GM12878 (cell line): ENCODE data around the gene DHRS12. TPM values are rescaled to one million over a fixed set of nuclear protein-coding genes. Genes with fewer than 3 reads are reported as not detected.

Source experiments
- ATAC-seq: fragments of 200-7000 bp; cut with Tn5 transposase; 3 replicates; pipeline ENCODE4 v1.9.1; 2020; ENCODE audit warnings: mild to moderate bottlenecking, moderate library complexity
- BruUV-seq: library from RNA; stranded (reverse); fragments of 400-500 nt; replicated peaks from 2 replicates; lab custom pipeline; 2021; lab: Mats Ljungman, UMichigan
- CTCF ChIA-PET: fragments of 300-600 bp; sonication (Branson Sonifier 250); formaldehyde crosslinking; extraction: SDS; loops from one replicate; lab custom pipeline; 2021; ENCODE audit warnings: inconsistent platforms; lab: Yijun Ruan, JAX
- POLR2A ChIA-PET: fragments of 350-600 bp; formaldehyde crosslinking; extraction: SDS; loops from one replicate; lab custom pipeline; 2021; ENCODE audit warnings: inconsistent platforms; lab: Charles Lee
- RAD21 ChIA-PET: fragments of 300-600 bp; sonication (Branson Sonifier 250); formaldehyde crosslinking; loops from one replicate; lab custom pipeline; 2023; ENCODE audit warnings: antibody characterized with exemption; ENCODE audit not compliant: unreplicated experiment; lab: Charles Lee
- SMC1A ChIA-PET: fragments of 300-600 bp; sonication (Branson Sonifier 250); formaldehyde crosslinking; loops from one replicate; lab custom pipeline; 2023; ENCODE audit not compliant: unreplicated experiment, uncharacterized antibody; lab: Charles Lee
- DNase-seq: peaks from one replicate; pipeline ENCODE4 v3.0.0-alpha.2; 2011; ENCODE audit warnings: low read depth, low spot score
- FAIRE-seq: peaks from 3 replicates; lab custom pipeline; 2011; peaks lifted over from hg19 to GRCh38; lab: Jason Lieb, UNC
- H2AFZ ChIP-seq: 2 replicates; pipeline ENCODE4 v1.6.0; 2011; ENCODE audit warnings: low read depth, low read length, control low read depth; ENCODE audit not compliant: control insufficient read depth
- H3K27ac ChIP-seq: 2 replicates; pipeline ENCODE4 v1.5.1; 2011; ENCODE audit warnings: control low read depth; ENCODE audit not compliant: control insufficient read depth, insufficient read depth
- H3K27me3 ChIP-seq, 2 experiments: replicated peaks in 1 of 2; 2 replicates each; pipeline versions ENCODE4 v1.6.0 to v1.6.1; 2011; ENCODE audit warnings: low read length in 1 of 2; ENCODE audit not compliant: control insufficient read depth in 2 of 2, insufficient read depth in 2 of 2
- H3K36me3 ChIP-seq, 2 experiments: 2 replicates each; pipeline ENCODE4 v1.5.1; 2011; ENCODE audit warnings: low read length in 1 of 2; ENCODE audit not compliant: control insufficient read depth in 2 of 2, insufficient read depth in 2 of 2
- H3K4me1 ChIP-seq: 2 replicates; pipeline ENCODE4 v1.6.1; 2011; ENCODE audit warnings: mild to moderate bottlenecking, low read length, moderate library complexity, mixed read lengths; ENCODE audit not compliant: control insufficient read depth, insufficient read depth
- H3K4me2 ChIP-seq: 2 replicates; pipeline ENCODE4 v1.6.0; 2011; ENCODE audit warnings: control low read depth; ENCODE audit not compliant: control insufficient read depth, insufficient read depth
- H3K4me3 ChIP-seq: fragments of 200-600 bp; sonication (generic); 2 replicates; pipeline ENCODE4 v1.5.1; 2016
- H3K79me2 ChIP-seq: 2 replicates; pipeline ENCODE4 v1.6.0; 2011; ENCODE audit warnings: low read length; ENCODE audit not compliant: control insufficient read depth, insufficient read depth
- H3K9ac ChIP-seq: 2 replicates; pipeline ENCODE4 v1.8.0; 2011; ENCODE audit warnings: low read length, control low read depth, mixed read lengths; ENCODE audit not compliant: control insufficient read depth, insufficient read depth
- H3K9me3 ChIP-seq: replicated peaks from 3 replicates; pipeline ENCODE4 v1.5.1; 2011; ENCODE audit warnings: mild to moderate bottlenecking, low read length; ENCODE audit not compliant: control insufficient read depth, insufficient read depth
- H4K20me1 ChIP-seq: 2 replicates; pipeline ENCODE4 v1.6.0; 2011; ENCODE audit not compliant: control insufficient read depth, insufficient read depth
- NFYB ChIP-seq: IDR thresholded peaks from 2 replicates; pipeline ENCODE4 v1.6.1; 2011; ENCODE audit warnings: low read depth, mild to moderate bottlenecking, low read length, improper control_type of control experiment, moderate library complexity; ENCODE audit not compliant: insufficient read depth
- RCOR1 ChIP-seq: conservative IDR thresholded peaks from 2 replicates; pipeline ENCODE4 v1.6.1; 2012; ENCODE audit warnings: low read depth, low read length, improper control_type of control experiment
- ZNF274 ChIP-seq: IDR thresholded peaks from one replicate; pipeline ENCODE4 v1.8.0; 2011; ENCODE audit not compliant: insufficient read length, insufficient read depth
- WGBS: methylation state at CpG from one replicate; pipeline ENCODE4 v1.1.6; 2016; ENCODE audit warnings: low lambda C conversion rate; ENCODE audit not compliant: insufficient replicate concordance, insufficient coverage; ENCODE audit errors: missing lambda C conversion rate; 5-methylcytosine and 5-hydroxymethylcytosine counted together
- in situ Hi-C: fragments of 300-500 bp; cut with MboI; formaldehyde crosslinking; loops from 9 replicates; pipeline ENCODE4 v1.14.3; 2018; ENCODE audit warnings: mixed read lengths
- intact Hi-C: fragments of 100-400 bp; cut with micrococcal nuclease; formaldehyde crosslinking; loops from one replicate; pipeline ENCODE4 v1.14.2; 2022; ENCODE audit not compliant: unreplicated experiment
- polyA plus RNA-seq, 11 experiments: library from polyadenylated mRNA; depleted of rRNA in 4 of 11; unstranded in 6 of 11; stranded (reverse) in 5 of 11; fragments of >200 nt; fragmentation: Nextera tagmentation in 4 of 11; fragmentation: Illumina TruSeq in 1 of 11; extraction: Ambion mirVana in 4 of 11; extraction: Trizol in 1 of 11; gene quantifications; 1 replicate in 1 of 11; 2 replicates in 10 of 11; pipeline versions ENCODE4 v1.2.1 to v1.2.3, GENCODE V29; 2011 to 2016; ENCODE audit warnings: inconsistent platforms in 2 of 11, missing spikeins in 2 of 11, low read depth in 1 of 11
- total RNA-seq, 4 experiments: library from RNA; depleted of rRNA in 3 of 4; stranded (reverse); fragments of >200 nt in 3 of 4; fragmentation: Illumina TruSeq in 1 of 4; extraction: Trizol in 1 of 4; gene quantifications; 2 replicates each; pipeline versions ENCODE4 v1.2.1 to v1.2.3, GENCODE V29; 2013 to 2021
- TF ChIP-seq, protein P1 (sequence below): fragments of 450-650 bp; IDR thresholded peaks from 2 replicates; pipeline ENCODE4 v1.6.1; 2017; ENCODE audit warnings: mild to moderate bottlenecking, moderate library complexity

Gene DHRS12
- total and polyA plus RNA-seq, 10 of the 15 experiments (the other 5 are each of a cell fraction or from before 2014, with no cell fraction given) = 2.9 to 11.3 (median 8.2) TPM

DNA sequence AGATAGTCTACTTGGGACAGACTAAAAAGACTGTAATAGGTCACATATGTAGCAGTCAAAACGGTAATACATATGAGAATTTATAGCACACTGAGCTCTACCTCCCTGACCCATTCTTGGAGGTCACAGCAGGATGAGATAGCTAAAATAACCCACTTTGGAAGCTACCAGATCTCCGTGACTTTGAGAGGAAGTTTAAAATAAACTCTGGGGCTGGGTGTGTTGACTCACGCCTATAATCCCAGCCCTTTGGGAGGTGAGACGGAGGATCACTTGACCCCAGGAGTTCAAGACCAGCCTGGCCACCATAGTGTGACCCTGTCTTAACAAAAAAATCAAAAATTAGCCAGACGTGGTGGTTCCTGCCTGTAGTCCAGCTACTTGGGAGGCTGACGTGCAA lies 45.3 kb downstream of the DHRS12 start:
- no TSS peak for BruUV-seq
- H3K9me3 ChIP-seq = no peaks in the 10 kb centered on the region
- H3K9ac ChIP-seq = no peak overlapping the region
- CTCF ChIA-PET = interaction anchor here (0.8 to 2.4 kb wide), 4 partner anchors 12 to 313 kb away, joined by 3 to 8 read pairs (median 6); no protein-coding TSS in a partner anchor
- RAD21 ChIA-PET = interaction anchor here (0.7 to 2.6 kb wide), 4 partner anchors 32 to 305 kb away, joined by 3 to 7 read pairs (median 5); no protein-coding TSS in a partner anchor
- intact Hi-C loops (no loop called here), in situ Hi-C loops (no loop called here)
- TF ChIP-seq RCOR1 (no peak), NFYB (no peak)
- POLR2A ChIA-PET = interaction anchor here (0.6 to 1.1 kb wide), 5 partner anchors 45 to 1511 kb away, joined by 3 to 8 read pairs (median 4); no protein-coding TSS in a partner anchor
- FAIRE-seq (no peak), DNase-seq (no peak), ATAC-seq (no peak)
- no peak overlapping the region for H3K4me3 ChIP-seq
- no peak overlapping the region for H2AFZ ChIP-seq
- no peak overlapping the region for H3K4me2 ChIP-seq
- no peaks in the 10 kb centered on the region for H3K79me2 ChIP-seq
- 87% methylated on average over 6 of the region's 6 CpGs for WGBS
- SMC1A ChIA-PET = interaction anchor here (1.0 to 1.5 kb wide), 2 partner anchors 14 to 16 kb away, joined by 4 read pairs; no protein-coding TSS in a partner anchor
- no peaks in the 10 kb centered on the region for H4K20me1 ChIP-seq
- peaks cover 4% of the 10 kb centered on the region for H3K4me1 ChIP-seq
- no peaks in the 10 kb centered on the region for H3K27me3 ChIP-seq
- peaks cover 2 to 10% of the 10 kb centered on the region in 2 experiments; a peak in 1 of 4 replicates for H3K36me3 ChIP-seq
- no peak overlapping the region for H3K27ac ChIP-seq

DNA sequence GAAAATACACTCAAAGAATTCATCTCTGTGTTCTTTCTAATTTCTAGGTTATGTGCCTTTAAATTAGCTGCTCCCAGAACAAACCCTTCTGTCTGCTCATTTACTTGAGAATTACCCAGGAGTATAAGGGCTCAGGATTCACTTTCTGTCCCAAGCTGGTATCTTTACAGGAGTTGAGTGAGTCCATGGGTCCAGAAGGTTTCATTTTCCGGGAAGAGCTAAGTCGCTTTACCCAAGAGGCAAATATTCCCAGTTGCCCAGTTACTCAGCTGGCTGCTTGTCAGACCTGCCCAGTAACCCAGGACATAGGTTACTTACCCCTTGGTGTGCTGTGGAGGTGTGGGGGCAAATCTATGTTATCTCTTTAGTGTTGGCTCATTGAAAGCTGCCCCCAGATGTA lies 47.3 kb downstream of the DHRS12 start:
- ChIA-PET RAD21 (interaction anchor here (1.2 to 2.6 kb wide), 3 partner anchors 41 to 303 kb away, joined by 3 to 7 read pairs (median 3); no protein-coding TSS in a partner anchor), CTCF (interaction anchor here (1.0 to 2.4 kb wide), 5 partner anchors 10 to 322 kb away, joined by 3 to 8 read pairs (median 4); no protein-coding TSS in a partner anchor), SMC1A (interaction anchor here (0.7 to 2.1 kb wide), 4 partner anchors 9 to 16 kb away, joined by 3 to 6 read pairs (median 4); no protein-coding TSS in a partner anchor)
- no peak overlapping the region for H3K4me2 ChIP-seq
- BruUV-seq = no TSS peak
- DNase-seq (no peak), FAIRE-seq (no peak), ATAC-seq (no peak)
- no peaks in the 10 kb centered on the region for H3K79me2 ChIP-seq
- in situ Hi-C loops = no loop called here
- H2AFZ ChIP-seq = no peak overlapping the region
- intact Hi-C loops = no loop called here
- H3K27ac ChIP-seq = no peak overlapping the region
- H3K9ac ChIP-seq = no peak overlapping the region
- peaks cover 2 to 14% of the 10 kb centered on the region in 2 experiments; a peak in 2 of 4 replicates for H3K36me3 ChIP-seq
- H3K4me3 ChIP-seq = no peak overlapping the region
- WGBS = 100% methylated on average over 2 of the region's 2 CpGs
- H3K9me3 ChIP-seq = no peaks in the 10 kb centered on the region
- TF ChIP-seq ZNF274 = no peak
- TF ChIP-seq, protein P1, sequence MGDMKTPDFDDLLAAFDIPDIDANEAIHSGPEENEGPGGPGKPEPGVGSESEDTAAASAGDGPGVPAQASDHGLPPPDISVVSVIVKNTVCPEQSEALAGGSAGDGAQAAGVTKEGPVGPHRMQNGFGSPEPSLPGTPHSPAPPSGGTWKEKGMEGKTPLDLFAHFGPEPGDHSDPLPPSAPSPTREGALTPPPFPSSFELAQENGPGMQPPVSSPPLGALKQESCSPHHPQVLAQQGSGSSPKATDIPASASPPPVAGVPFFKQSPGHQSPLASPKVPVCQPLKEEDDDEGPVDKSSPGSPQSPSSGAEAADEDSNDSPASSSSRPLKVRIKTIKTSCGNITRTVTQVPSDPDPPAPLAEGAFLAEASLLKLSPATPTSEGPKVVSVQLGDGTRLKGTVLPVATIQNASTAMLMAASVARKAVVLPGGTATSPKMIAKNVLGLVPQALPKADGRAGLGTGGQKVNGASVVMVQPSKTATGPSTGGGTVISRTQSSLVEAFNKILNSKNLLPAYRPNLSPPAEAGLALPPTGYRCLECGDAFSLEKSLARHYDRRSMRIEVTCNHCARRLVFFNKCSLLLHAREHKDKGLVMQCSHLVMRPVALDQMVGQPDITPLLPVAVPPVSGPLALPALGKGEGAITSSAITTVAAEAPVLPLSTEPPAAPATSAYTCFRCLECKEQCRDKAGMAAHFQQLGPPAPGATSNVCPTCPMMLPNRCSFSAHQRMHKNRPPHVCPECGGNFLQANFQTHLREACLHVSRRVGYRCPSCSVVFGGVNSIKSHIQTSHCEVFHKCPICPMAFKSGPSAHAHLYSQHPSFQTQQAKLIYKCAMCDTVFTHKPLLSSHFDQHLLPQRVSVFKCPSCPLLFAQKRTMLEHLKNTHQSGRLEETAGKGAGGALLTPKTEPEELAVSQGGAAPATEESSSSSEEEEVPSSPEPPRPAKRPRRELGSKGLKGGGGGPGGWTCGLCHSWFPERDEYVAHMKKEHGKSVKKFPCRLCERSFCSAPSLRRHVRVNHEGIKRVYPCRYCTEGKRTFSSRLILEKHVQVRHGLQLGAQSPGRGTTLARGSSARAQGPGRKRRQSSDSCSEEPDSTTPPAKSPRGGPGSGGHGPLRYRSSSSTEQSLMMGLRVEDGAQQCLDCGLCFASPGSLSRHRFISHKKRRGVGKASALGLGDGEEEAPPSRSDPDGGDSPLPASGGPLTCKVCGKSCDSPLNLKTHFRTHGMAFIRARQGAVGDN = no peak
- TF ChIP-seq, all 136 proteins: peak for 0
- POLR2A ChIA-PET = interaction anchor here (0.6 kb wide), 1 partner anchor 19 kb away, joined by 4 read pairs; no protein-coding TSS in a partner anchor
- H4K20me1 ChIP-seq = no peaks in the 10 kb centered on the region
- H3K27me3 ChIP-seq = no peaks in the 10 kb centered on the region
- no peaks in the 10 kb centered on the region for H3K4me1 ChIP-seq
